CD4-positive, alpha-beta T cell (primary cell): ENCODE data around the gene COQ5. TPM values are rescaled to one million over a fixed set of nuclear protein-coding genes. Genes with fewer than 3 reads are reported as not detected.

Experiments used
- ATAC-seq: fragments of 200-7000 bp; cut with Tn5 transposase; one replicate; pipeline ENCODE4 v1.10.0; 2022; ENCODE audit warnings: mild to moderate bottlenecking; ENCODE audit not compliant: poor library complexity
- CTCF ChIA-PET: fragments of 350-600 bp; sonication (Branson Sonifier 250); formaldehyde crosslinking; loops from one replicate; lab custom pipeline; 2021; ENCODE audit warnings: antibody characterized with exemption, inconsistent platforms; lab: Charles Lee
- POLR2A ChIA-PET: fragments of 350-600 bp; sonication (Branson Sonifier 250); formaldehyde crosslinking; loops from one replicate; lab custom pipeline; 2021; ENCODE audit warnings: antibody characterized with exemption, inconsistent platforms; lab: Charles Lee
- DNase-seq, 14 experiments: peaks; one replicate each; pipeline ENCODE4 v3.0.0-alpha.2; 2013 to 2020; ENCODE audit warnings: mixed read lengths in 2 of 14
- H3K27ac ChIP-seq, 2 donors: one replicate each; pipeline versions ENCODE4 v1.5.1 to v1.7.0; 2013; ENCODE audit warnings: low read length in 2 of 2, low read depth in 1 of 2, mild to moderate bottlenecking in 1 of 2
- H3K27me3 ChIP-seq, 2 experiments: 1 replicate in 1 of 2; 2 replicates in 1 of 2; pipeline versions ENCODE4 v1.6.1 to v1.7.0; 2013; ENCODE audit warnings: low read length in 2 of 2, control low read depth in 1 of 2, mild to moderate bottlenecking in 1 of 2, moderate library complexity in 1 of 2; ENCODE audit not compliant: insufficient read depth in 2 of 2, control insufficient read depth in 1 of 2
- H3K36me3 ChIP-seq: one replicate; pipeline ENCODE4 v1.6.1; 2013; ENCODE audit warnings: low read length, control low read depth; ENCODE audit not compliant: insufficient read depth
- H3K4me1 ChIP-seq: one replicate; pipeline ENCODE4 v1.6.1; 2013; ENCODE audit warnings: low read length, control low read depth; ENCODE audit not compliant: insufficient read depth
- H3K4me3 ChIP-seq: one replicate; pipeline ENCODE4 v1.5.1; 2013; ENCODE audit warnings: mild to moderate bottlenecking, low read length, moderate library complexity
- H3K9me3 ChIP-seq, 2 experiments: 1 replicate in 1 of 2; 2 replicates in 1 of 2; pipeline versions ENCODE4 v1.6.1 to v1.7.0; 2013; ENCODE audit warnings: low read length in 2 of 2, mild to moderate bottlenecking in 2 of 2, control low read depth in 1 of 2, moderate library complexity in 1 of 2; ENCODE audit not compliant: control insufficient read depth in 1 of 2, insufficient read depth in 1 of 2
- H3K27ac Mint-ChIP-seq: one replicate; pipeline ENCODE4 v1.8.0; 2020; ENCODE audit warnings: mixed read lengths
- H3K27me3 Mint-ChIP-seq: one replicate; pipeline ENCODE4 v1.8.0; 2021; ENCODE audit warnings: mixed read lengths
- H3K36me3 Mint-ChIP-seq: one replicate; pipeline ENCODE4 v1.8.0; 2021; ENCODE audit warnings: low read depth, mixed read lengths
- H3K4me1 Mint-ChIP-seq: one replicate; pipeline ENCODE4 v1.8.0; 2021; ENCODE audit warnings: low read depth, mixed read lengths
- H3K4me3 Mint-ChIP-seq: one replicate; pipeline ENCODE4 v1.8.0; 2020; ENCODE audit warnings: mild to moderate bottlenecking, mixed read lengths
- H3K9me3 Mint-ChIP-seq: one replicate; pipeline ENCODE4 v1.8.0; 2020; ENCODE audit warnings: mixed read lengths
- CTCF ChIP-seq: fragments of 200-600 bp; IDR thresholded peaks from one replicate; pipeline ENCODE4 v1.8.0; 2022; ENCODE audit warnings: antibody characterized with exemption, mild to moderate bottlenecking
- intact Hi-C, 2 experiments: fragments of 100-400 bp; cut with DNase I in 1 of 2; cut with micrococcal nuclease in 1 of 2; formaldehyde crosslinking; loops; one replicate each; pipeline versions ENCODE4 v1.15.1 to v1.9.0; 2023 to 2025; cut with DNase I, micrococcal nuclease
- total RNA-seq, 174 experiments: library from RNA in 2 of 174; stranded (reverse) in 2 of 174; gene quantifications; one replicate each; pipeline ENCODE4 v1.2.3 and lab custom pipeline; 2021 to 2026

COQ5 gene
- total RNA-seq, 2 experiments from 2014 or later: 6.9 to 7.1 TPM

DNA sequence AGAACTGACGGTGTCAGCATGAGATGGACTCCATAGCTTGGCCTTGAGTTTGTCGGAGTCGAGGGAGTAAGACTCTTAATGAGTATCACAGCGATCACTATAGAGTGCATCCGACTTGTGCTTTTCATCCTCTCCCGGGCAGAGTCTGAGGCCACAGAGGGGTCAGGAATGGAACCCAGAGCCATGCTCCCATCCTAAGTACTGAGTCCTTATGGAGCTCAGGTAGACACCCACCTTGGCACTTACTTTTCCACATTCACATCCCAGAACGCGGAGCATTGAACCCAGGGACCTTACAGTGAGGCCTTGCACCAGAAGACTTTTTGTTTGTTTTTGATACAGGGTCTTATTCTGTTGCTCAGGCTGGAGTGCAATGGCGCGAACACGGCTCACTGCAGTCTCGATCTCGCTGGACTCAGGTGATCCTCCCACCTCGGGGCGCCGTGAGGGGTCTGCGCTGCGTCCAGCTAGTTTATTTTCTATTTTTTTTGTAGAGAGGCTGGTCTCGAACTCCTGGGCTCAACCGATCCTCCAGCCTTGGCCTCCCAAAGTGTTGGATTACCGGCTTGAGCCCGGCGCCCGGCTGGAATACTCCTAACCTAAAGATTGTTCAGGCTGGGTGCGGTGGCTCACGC is 58.7 kb downstream of the COQ5 start:
- H3K4me1 Mint-ChIP-seq: peaks cover 45% of the 10 kb centered on the region
- CTCF ChIA-PET: interaction anchor here (0.5 to 2.8 kb wide), 17 partner anchors 9 to 217 kb away, joined by 3 to 14 read pairs (median 4); partner anchors contain the start of genes COX6A1, DYNLL1 and SIRT4

DNA sequence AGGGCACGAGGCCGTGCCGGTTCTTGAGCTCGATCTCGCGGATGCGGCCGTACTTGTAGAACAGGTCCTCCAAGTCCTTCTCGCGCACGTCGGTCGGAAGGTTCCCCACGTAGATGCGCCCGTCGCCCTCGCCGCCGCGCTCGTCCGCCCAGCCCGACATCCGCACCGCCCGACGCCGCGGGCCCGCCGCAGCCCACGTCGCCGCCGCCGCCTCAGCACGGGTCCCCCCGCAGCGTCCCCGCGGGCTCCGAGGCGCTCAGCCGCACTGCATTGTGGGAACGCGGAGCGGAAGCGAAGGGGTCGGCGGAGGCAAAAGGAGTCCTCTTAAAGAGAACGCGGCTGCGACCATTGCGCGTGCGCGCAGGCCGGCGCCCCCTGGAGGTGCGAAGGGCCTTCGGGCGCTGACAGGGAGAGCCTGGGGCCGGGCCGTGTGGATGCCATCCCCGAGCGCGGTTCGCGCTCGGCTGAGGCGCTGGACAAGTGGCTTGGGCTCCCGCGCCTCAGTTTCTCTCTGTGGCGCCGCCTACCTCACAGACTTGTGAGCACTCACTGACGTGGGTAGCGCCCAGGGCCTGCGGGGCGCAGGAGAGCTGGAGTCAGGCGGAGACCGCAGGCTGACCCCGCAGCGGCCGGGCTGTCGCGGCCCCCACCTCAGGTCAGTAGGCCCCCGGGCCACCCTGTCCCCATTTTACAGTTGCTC is 59.4 kb downstream of the COQ5 start, which contains the start of gene SRSF9:
Gene SRSF9, minus strand, starts transcription at position 299 of the 700 bp plus-strand sequence. Its CDS starts 139 bp downstream, at position 160.
- ATAC-seq (peak; percentile 86), DNase-seq (peak; percentile 94 to 99 (median 97))
- no peaks in the 10 kb centered on the region for H3K27me3 Mint-ChIP-seq
- H3K4me1 ChIP-seq: peaks cover 39% of the 10 kb centered on the region
- CTCF ChIA-PET: interaction anchor here (0.6 to 2.8 kb wide), 16 partner anchors 10 to 218 kb away, joined by 3 to 14 read pairs (median 4); partner anchors contain the start of genes COX6A1, DYNLL1, POP5 and SIRT4
- H3K4me1 Mint-ChIP-seq: peaks cover 46% of the 10 kb centered on the region
- H3K4me3 ChIP-seq: peak within 1 kb of the TSS; percentile 57
- H3K36me3 Mint-ChIP-seq: peaks cover 39% of the 10 kb centered on the region
- H3K27me3 ChIP-seq: no peaks in the 10 kb centered on the region
- POLR2A ChIA-PET: interaction anchor here (1.1 to 4.3 kb wide), 16 partner anchors 11 to 268 kb away, joined by 3 to 27 read pairs (median 6); partner anchors contain the start of genes COQ5, COX6A1, DYNLL1 and GATC
- H3K27ac Mint-ChIP-seq: peak within 1 kb of the TSS; percentile 87
- intact Hi-C loops: loop anchor here (1.0 to 10.0 kb wide), 6 partner anchors 23 to 275 kb away; partner anchors contain the start of genes DYNLL1 (in 1 of the 2), GATC (in 1 of the 2), GCN1 (in 1 of the 2) and TRIAP1 (in 1 of the 2)
- peak; percentile 91 for TF ChIP-seq CTCF
- H3K9me3 Mint-ChIP-seq: no peaks in the 10 kb centered on the region
- H3K36me3 ChIP-seq: peaks cover 26% of the 10 kb centered on the region
- peak within 1 kb of the TSS; percentile 72 to 77 for H3K27ac ChIP-seq
- peak within 1 kb of the TSS; percentile 90 for H3K4me3 Mint-ChIP-seq
- no peaks in the 10 kb centered on the region for H3K9me3 ChIP-seq

More for the DNA sequence above, 58.7 kb downstream of the COQ5 start:
- ATAC-seq: peak; percentile 18
- peaks cover 32% of the 10 kb centered on the region for H3K36me3 Mint-ChIP-seq
- Histone ChIP-seq H3K9me3 (no peaks in the 10 kb centered on the region), H3K27ac (peak overlapping the region; percentile 69 to 73), H3K27me3 (no peaks in the 10 kb centered on the region), H3K4me3 (peak overlapping the region; percentile 57), H3K36me3 (peaks cover 19% of the 10 kb centered on the region), H3K4me1 (peaks cover 39% of the 10 kb centered on the region)
- no peaks in the 10 kb centered on the region for H3K9me3 Mint-ChIP-seq
- peak overlapping the region; percentile 90 for H3K4me3 Mint-ChIP-seq
- intact Hi-C loops: no loop called here
- POLR2A ChIA-PET: interaction anchor here (0.7 to 4.3 kb wide), 5 partner anchors 26 to 269 kb away, joined by 3 to 27 read pairs (median 13); partner anchors contain the start of genes DYNLL1, RNU4-2, RPLP0 and SIRT4
- H3K27me3 Mint-ChIP-seq: no peaks in the 10 kb centered on the region
- peak overlapping the region; percentile 87 for H3K27ac Mint-ChIP-seq
- no peak for TF ChIP-seq CTCF
- peak in 2 of 14 experiments; percentile 1 to 13 for DNase-seq
